Pulmonary artery endothelial cell (primary cell): ENCODE data around the gene STXBP4. TPM values are rescaled to one million over a fixed set of nuclear protein-coding genes. Genes with fewer than 3 reads are reported as not detected.

Experiments
- DNase-seq: peaks from one replicate; pipeline ENCODE4 v3.0.0-alpha.2; 2011; ENCODE audit warnings: low read depth, low spot score
- total RNA-seq: library from RNA; depleted of rRNA; stranded (reverse); fragments of >200 nt; gene quantifications from 2 replicates; pipeline ENCODE4 v1.2.3, GENCODE V29; 2014

The STXBP4 gene
- total RNA-seq, 1 donor from 2014 or later, result 6.6 TPM

GRCh38 chr17:54969658-54970572, 1.4 kb downstream of the STXBP4 start:
- no peak for DNase-seq

- no peak for DNase-seq
These were observed 2.6 kb downstream of the STXBP4 start for GRCh38 chr17:54971147-54971546.

GRCh38 chr17:54971901-54972300, 3.3 kb downstream of the STXBP4 start:
- DNase-seq, result no peak

- no peak for DNase-seq
These were observed 4.0 kb downstream of the STXBP4 start for GRCh38 chr17:54972406-54973138.

GRCh38 chr17:54974759-54975158, 6.2 kb downstream of the STXBP4 start:
- DNase-seq, result no peak

- no peak for DNase-seq
These were observed 7.8 kb downstream of the STXBP4 start for GRCh38 chr17:54976316-54976715.

GRCh38 chr17:54977744-54978143, 9.2 kb downstream of the STXBP4 start:
- DNase-seq, result no peak

GRCh38 chr17:54979657-54980056, 11.1 kb downstream of the STXBP4 start:
- no peak for DNase-seq

GRCh38 chr17:54980375-54980774, 11.8 kb downstream of the STXBP4 start:
- DNase-seq, result no peak

- no peak for DNase-seq
These were observed 13.8 kb downstream of the STXBP4 start for GRCh38 chr17:54982399-54982798.

GRCh38 chr17:54983260-54983659, 14.7 kb downstream of the STXBP4 start:
- no peak for DNase-seq

GRCh38 chr17:54985476-54985875, 16.9 kb downstream of the STXBP4 start:
- no peak for DNase-seq

GRCh38 chr17:54990118-54990517, 21.6 kb downstream of the STXBP4 start:
- DNase-seq, result no peak

- DNase-seq, result no peak
These were observed 23.0 kb downstream of the STXBP4 start for GRCh38 chr17:54991567-54991966.

- no peak for DNase-seq
These were observed 24.5 kb downstream of the STXBP4 start for GRCh38 chr17:54992797-54993639.

GRCh38 chr17:54996441-54996840, 27.9 kb downstream of the STXBP4 start:
- no peak for DNase-seq

GRCh38 chr17:55002458-55002857, 33.9 kb downstream of the STXBP4 start:
- no peak for DNase-seq

- no peak for DNase-seq
These were observed 35.9 kb downstream of the STXBP4 start for GRCh38 chr17:55004484-55004883.

- DNase-seq, result no peak
These were observed 37.0 kb downstream of the STXBP4 start for GRCh38 chr17:55005520-55005919.

GRCh38 chr17:55023626-55024025, 55.1 kb downstream of the STXBP4 start:
- no peak for DNase-seq

GRCh38 chr17:55037828-55038227, 69.3 kb downstream of the STXBP4 start:
- DNase-seq, result no peak

GRCh38 chr17:55038291-55038690, 69.7 kb downstream of the STXBP4 start:
- no peak for DNase-seq
